Measurements from ENCODE around the gene FOXC1. TPM values are rescaled to one million over a fixed set of nuclear protein-coding genes. Genes with fewer than 3 reads are reported as not detected.

The FOXC1 gene
- polyA plus RNA-seq, 1 of the 3 experiments (the other 2 are of a cell fraction): 4.3 TPM

GRCh38 chr6:1576166-1576565 is 33.5 kb upstream of the FOXC1 start (continued):
- TF ChIP-seq SIN3A (IDR thresholded peaks at IDR 0.05; ENCODE audit: borderline replicate concordance, low read depth, low read length) (no peak), FOXJ3 (CRISPR knock-in tag; IDR thresholded peaks at IDR 0.05) (no peak), GABPA (IDR thresholded peaks at IDR 0.05; ENCODE audit: low read depth) (no peak)

GRCh38 chr6:1576711-1577110 is 33.0 kb upstream of the FOXC1 start:
- CTCF ChIA-PET: interaction anchor here (1.6 kb wide), 1 partner anchor 1058 kb away, joined by 5 read pairs; no protein-coding TSS in a partner anchor
- TF ChIP-seq GATA2 (CRISPR knock-in tag; IDR thresholded peaks at IDR 0.05): no peak

GRCh38 chr6:1577146-1577680 is 32.5 kb upstream of the FOXC1 start:
- Histone ChIP-seq H3K4me2 (no peak overlapping the region), H3K9me3 (no peaks in the 10 kb centered on the region), H3K9me2 (no peaks in the 10 kb centered on the region), H3K79me2 (ENCODE audit: insufficient read depth) (no peaks in the 10 kb centered on the region), H4K20me1 (ENCODE audit: insufficient read depth) (no peaks in the 10 kb centered on the region), H3F3A (replicated peaks; ENCODE audit: insufficient read depth) (no peaks in the 10 kb centered on the region), H3K27ac (ENCODE audit: low read depth in 2 of 2, low read length in 1 of 2) (no peak overlapping the region), H3K4me3 (ENCODE audit: low read depth in 2 of 2, low read length in 1 of 2) (no peak overlapping the region), H3K36me3 (replicated peaks in 1 of 2; ENCODE audit: control insufficient read depth in 1 of 2, insufficient read depth in 2 of 2, low read length in 1 of 2) (no peaks in the 10 kb centered on the region), H3K27me3 (ENCODE audit: insufficient read depth) (peaks cover 15% of the 10 kb centered on the region; the same call in 1 of the 2 replicates), H3K4me1 (ENCODE audit: control insufficient read depth in 1 of 2, insufficient read depth in 2 of 2, low read depth in 1 of 2, low read length in 1 of 2) (no peaks in the 10 kb centered on the region), H2AFZ (ENCODE audit: low read depth) (no peak overlapping the region), H3K9ac (no peak overlapping the region)
- POLR2A ChIA-PET: no interaction called here
- WGBS (ENCODE audit: low lambda C conversion rate): 31% methylated on average over 4 of the region's 11 CpGs
- no peak for DNase-seq
- no peak for TF ChIP-seq TCF12 (IDR thresholded peaks at IDR 0.05)
- CTCF ChIA-PET: interaction anchor here (1.5 to 1.6 kb wide), 2 partner anchors 19 to 1057 kb away, joined by 5 read pairs; no protein-coding TSS in a partner anchor

More at GRCh38 chr6:1576711-1577110, 33.0 kb upstream of the FOXC1 start:
- no peak for DNase-seq
- no peaks in the 10 kb centered on the region for H3K4me1 ChIP-seq (ENCODE audit: control insufficient read depth in 1 of 2, insufficient read depth in 2 of 2, low read depth in 1 of 2, low read length in 1 of 2)
- H2AFZ ChIP-seq (ENCODE audit: low read depth): no peak overlapping the region
- H3K79me2 ChIP-seq (ENCODE audit: insufficient read depth): no peaks in the 10 kb centered on the region
- no peak overlapping the region for H3K4me3 ChIP-seq (ENCODE audit: low read depth in 2 of 2, low read length in 1 of 2)
- H3K36me3 ChIP-seq (replicated peaks in 1 of 2; ENCODE audit: control insufficient read depth in 1 of 2, insufficient read depth in 2 of 2, low read length in 1 of 2): no peaks in the 10 kb centered on the region
- no peaks in the 10 kb centered on the region for H4K20me1 ChIP-seq (ENCODE audit: insufficient read depth)
- H3K27me3 ChIP-seq (ENCODE audit: insufficient read depth): peaks cover 15% of the 10 kb centered on the region; the same call in 1 of the 2 replicates
- H3K9ac ChIP-seq: no peak overlapping the region
- H3K4me2 ChIP-seq: no peak overlapping the region
- H3K27ac ChIP-seq (ENCODE audit: low read depth in 2 of 2, low read length in 1 of 2): no peak overlapping the region
- H3K9me2 ChIP-seq: no peaks in the 10 kb centered on the region
- WGBS (ENCODE audit: low lambda C conversion rate): 58% methylated on average over 4 of the region's 11 CpGs
- H3K9me3 ChIP-seq: no peaks in the 10 kb centered on the region
- POLR2A ChIA-PET: no interaction called here
- H3F3A ChIP-seq (replicated peaks; ENCODE audit: insufficient read depth): no peaks in the 10 kb centered on the region

GRCh38 chr6:1577896-1578745 is 31.6 kb upstream of the FOXC1 start:
- Histone ChIP-seq H3K36me3 (replicated peaks in 1 of 2; ENCODE audit: control insufficient read depth in 1 of 2, insufficient read depth in 2 of 2, low read length in 1 of 2) (no peaks in the 10 kb centered on the region), H4K20me1 (ENCODE audit: insufficient read depth) (no peaks in the 10 kb centered on the region), H3F3A (replicated peaks; ENCODE audit: insufficient read depth) (no peaks in the 10 kb centered on the region), H2AFZ (ENCODE audit: low read depth) (no peak overlapping the region), H3K9me3 (no peaks in the 10 kb centered on the region), H3K27ac (ENCODE audit: low read depth in 2 of 2, low read length in 1 of 2) (no peak overlapping the region), H3K79me2 (ENCODE audit: insufficient read depth) (no peaks in the 10 kb centered on the region), H3K9ac (no peak overlapping the region), H3K4me2 (no peak overlapping the region), H3K27me3 (ENCODE audit: insufficient read depth) (peaks cover 15% of the 10 kb centered on the region; the same call in 1 of the 2 replicates), H3K9me2 (no peaks in the 10 kb centered on the region), H3K4me3 (ENCODE audit: low read depth in 2 of 2, low read length in 1 of 2) (no peak overlapping the region), H3K4me1 (ENCODE audit: control insufficient read depth in 1 of 2, insufficient read depth in 2 of 2, low read depth in 1 of 2, low read length in 1 of 2) (no peaks in the 10 kb centered on the region)
- POLR2A ChIA-PET: no interaction called here
- WGBS (ENCODE audit: low lambda C conversion rate): 61% methylated on average over 19 of the region's 19 CpGs
- CTCF ChIA-PET: interaction anchor here (1.5 to 1.6 kb wide), 2 partner anchors 18 to 1057 kb away, joined by 5 read pairs; no protein-coding TSS in a partner anchor
- no peak for DNase-seq
- TF ChIP-seq ZBTB33 (IDR thresholded peaks at IDR 0.05; ENCODE audit: borderline replicate concordance, low read depth) (no peak), RFX5 (IDR thresholded peaks at IDR 0.05; ENCODE audit: low read length) (no peak), GATA2 (CRISPR knock-in tag; IDR thresholded peaks at IDR 0.05) (no peak), TEAD4 (IDR thresholded peaks at IDR 0.05; ENCODE audit: borderline replicate concordance, insufficient read depth) (no peak), FOXM1 (IDR thresholded peaks at IDR 0.05; ENCODE audit: low read depth) (no peak)

Data from SK-N-SH (cell line).